Panc1 (cell line): ENCODE measurements around the gene DUSP9.
"Not testable (repeated sequence)": the region's sequence is repeated elsewhere in the genome, so short reads cannot be mapped to it uniquely, and the experiment has no call there.

ENCODE experiments used
- POLR2AphosphoS5 ChIP-seq: IDR thresholded peaks from 2 replicates; pipeline ENCODE4 v1.6.1; 2012; ENCODE audit warnings: mild to moderate bottlenecking, low read depth, low read length, moderate library complexity
- TCF7L2 ChIP-seq: IDR thresholded peaks from 2 replicates; pipeline ENCODE4 v1.6.1; 2011; ENCODE audit warnings: mild to moderate bottlenecking, low read depth, low read length, inconsistent platforms
- TF ChIP-seq, protein P1 (sequence below): fragments of 450-650 bp; IDR thresholded peaks from 2 replicates; pipeline ENCODE4 v1.5.1; 2017; ENCODE audit warnings: mild to moderate bottlenecking
- TF ChIP-seq, protein P2 (sequence below), 2 experiments: IDR thresholded peaks; 2 replicates each; pipeline ENCODE4 v1.6.1; 2011 to 2012; ENCODE audit warnings: low read depth in 2 of 2, control low read depth in 1 of 2, low read length in 1 of 2, mild to moderate bottlenecking in 1 of 2, moderate library complexity in 1 of 2; ENCODE audit not compliant: insufficient read depth in 1 of 2

DNA sequence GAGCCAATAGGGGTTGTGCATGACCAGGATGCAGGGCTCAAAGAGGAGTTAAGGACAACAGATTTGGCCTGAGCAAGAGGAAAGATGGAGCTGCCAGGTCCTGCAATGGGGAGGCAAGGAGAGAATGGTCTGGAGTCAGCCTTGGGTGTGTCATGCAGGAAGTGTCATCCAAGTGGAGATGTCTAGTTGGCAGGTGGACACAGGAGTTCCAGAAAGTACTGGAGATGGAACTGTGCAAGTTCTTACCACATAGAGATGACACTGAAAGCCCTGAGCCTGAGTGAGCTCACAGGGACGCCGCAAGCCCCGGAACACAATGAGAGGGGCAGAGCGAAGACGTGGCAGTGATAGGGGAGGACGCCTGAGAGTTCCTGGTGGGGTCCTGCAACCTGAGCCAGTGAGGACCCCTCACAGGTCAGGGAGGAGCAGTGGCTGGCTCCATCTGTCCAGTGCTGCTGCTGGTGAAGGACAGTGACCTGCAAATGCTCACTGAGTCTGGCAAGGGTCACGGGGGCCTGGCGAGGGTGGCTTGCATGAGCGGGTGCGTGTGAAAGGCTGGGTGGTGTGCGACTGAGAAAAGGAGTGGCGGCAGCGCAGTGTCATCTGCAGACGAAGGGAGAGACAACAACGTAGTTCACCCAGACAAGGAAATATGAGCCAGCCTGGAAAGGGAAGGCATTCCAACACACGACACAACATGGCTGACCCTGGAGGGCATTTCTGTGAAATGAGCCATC is 50.2 kb downstream of the DUSP9 start:
- TF ChIP-seq, protein P1, sequence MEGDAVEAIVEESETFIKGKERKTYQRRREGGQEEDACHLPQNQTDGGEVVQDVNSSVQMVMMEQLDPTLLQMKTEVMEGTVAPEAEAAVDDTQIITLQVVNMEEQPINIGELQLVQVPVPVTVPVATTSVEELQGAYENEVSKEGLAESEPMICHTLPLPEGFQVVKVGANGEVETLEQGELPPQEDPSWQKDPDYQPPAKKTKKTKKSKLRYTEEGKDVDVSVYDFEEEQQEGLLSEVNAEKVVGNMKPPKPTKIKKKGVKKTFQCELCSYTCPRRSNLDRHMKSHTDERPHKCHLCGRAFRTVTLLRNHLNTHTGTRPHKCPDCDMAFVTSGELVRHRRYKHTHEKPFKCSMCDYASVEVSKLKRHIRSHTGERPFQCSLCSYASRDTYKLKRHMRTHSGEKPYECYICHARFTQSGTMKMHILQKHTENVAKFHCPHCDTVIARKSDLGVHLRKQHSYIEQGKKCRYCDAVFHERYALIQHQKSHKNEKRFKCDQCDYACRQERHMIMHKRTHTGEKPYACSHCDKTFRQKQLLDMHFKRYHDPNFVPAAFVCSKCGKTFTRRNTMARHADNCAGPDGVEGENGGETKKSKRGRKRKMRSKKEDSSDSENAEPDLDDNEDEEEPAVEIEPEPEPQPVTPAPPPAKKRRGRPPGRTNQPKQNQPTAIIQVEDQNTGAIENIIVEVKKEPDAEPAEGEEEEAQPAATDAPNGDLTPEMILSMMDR = not testable (repeated sequence)
- not testable (repeated sequence) for TF ChIP-seq TCF7L2, POLR2AphosphoS5
- TF ChIP-seq, protein P2, sequence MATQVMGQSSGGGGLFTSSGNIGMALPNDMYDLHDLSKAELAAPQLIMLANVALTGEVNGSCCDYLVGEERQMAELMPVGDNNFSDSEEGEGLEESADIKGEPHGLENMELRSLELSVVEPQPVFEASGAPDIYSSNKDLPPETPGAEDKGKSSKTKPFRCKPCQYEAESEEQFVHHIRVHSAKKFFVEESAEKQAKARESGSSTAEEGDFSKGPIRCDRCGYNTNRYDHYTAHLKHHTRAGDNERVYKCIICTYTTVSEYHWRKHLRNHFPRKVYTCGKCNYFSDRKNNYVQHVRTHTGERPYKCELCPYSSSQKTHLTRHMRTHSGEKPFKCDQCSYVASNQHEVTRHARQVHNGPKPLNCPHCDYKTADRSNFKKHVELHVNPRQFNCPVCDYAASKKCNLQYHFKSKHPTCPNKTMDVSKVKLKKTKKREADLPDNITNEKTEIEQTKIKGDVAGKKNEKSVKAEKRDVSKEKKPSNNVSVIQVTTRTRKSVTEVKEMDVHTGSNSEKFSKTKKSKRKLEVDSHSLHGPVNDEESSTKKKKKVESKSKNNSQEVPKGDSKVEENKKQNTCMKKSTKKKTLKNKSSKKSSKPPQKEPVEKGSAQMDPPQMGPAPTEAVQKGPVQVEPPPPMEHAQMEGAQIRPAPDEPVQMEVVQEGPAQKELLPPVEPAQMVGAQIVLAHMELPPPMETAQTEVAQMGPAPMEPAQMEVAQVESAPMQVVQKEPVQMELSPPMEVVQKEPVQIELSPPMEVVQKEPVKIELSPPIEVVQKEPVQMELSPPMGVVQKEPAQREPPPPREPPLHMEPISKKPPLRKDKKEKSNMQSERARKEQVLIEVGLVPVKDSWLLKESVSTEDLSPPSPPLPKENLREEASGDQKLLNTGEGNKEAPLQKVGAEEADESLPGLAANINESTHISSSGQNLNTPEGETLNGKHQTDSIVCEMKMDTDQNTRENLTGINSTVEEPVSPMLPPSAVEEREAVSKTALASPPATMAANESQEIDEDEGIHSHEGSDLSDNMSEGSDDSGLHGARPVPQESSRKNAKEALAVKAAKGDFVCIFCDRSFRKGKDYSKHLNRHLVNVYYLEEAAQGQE (IDR thresholded peaks at IDR 0.05; ENCODE audit: insufficient read depth in 1 of 2, low read depth in 2 of 2, low read length in 1 of 2) = not testable (repeated sequence)
